GM18867 (cell line): ENCODE data around the gene ERGIC3.

ENCODE experiments used
- ATAC-seq: cut with Tn5 transposase; IDR thresholded peaks from one replicate; pipeline ENCODE4 v1.9.1; 2021; ENCODE audit warnings: mild to moderate bottlenecking, moderate library complexity; ENCODE audit not compliant: unreplicated experiment

ERGIC3 gene

DNA sequence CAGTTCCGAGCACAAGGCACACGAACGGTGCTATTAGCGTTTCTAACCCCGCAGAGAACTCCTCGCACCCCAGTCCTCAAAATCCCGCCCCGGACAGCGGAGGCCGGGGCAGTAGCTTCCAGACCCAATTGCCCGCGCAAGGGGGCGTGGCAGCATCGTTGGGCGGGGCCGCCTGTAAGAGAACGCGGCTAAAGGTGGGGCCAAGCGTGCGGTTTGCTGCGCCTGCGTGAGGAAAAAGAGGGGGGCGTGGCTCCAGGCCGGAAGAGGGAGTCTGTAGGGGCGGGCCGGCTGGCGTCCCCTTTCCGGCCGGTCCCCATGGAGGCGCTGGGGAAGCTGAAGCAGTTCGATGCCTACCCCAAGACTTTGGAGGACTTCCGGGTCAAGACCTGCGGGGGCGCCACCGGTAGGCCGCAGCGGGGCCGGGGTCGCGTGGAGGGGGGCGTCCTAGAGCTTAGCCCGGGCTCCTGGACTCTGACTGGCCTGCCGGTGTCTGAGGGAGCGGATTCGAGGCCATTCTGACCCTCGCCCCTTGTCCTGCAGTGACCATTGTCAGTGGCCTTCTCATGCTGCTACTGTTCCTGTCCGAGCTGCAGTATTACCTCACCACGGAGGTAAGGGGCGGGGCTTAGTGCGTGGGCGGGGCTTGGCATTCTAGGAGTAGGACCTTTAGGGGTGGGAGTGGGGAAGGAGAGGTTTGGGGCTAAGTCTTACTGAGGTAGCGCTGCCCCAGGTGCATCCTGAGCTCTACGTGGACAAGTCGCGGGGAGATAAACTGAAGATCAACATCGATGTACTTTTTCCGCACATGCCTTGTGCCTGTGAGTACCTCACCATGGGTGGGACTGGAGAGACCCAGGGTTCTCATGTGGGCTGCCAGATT, at the start of gene ERGIC3:
Gene ERGIC3 (plus strand): TSS at position 296 of the 880 bp plus-strand sequence. CDS start 20 bp downstream, at position 316.
- ATAC-seq = peak; percentile 93

DNA sequence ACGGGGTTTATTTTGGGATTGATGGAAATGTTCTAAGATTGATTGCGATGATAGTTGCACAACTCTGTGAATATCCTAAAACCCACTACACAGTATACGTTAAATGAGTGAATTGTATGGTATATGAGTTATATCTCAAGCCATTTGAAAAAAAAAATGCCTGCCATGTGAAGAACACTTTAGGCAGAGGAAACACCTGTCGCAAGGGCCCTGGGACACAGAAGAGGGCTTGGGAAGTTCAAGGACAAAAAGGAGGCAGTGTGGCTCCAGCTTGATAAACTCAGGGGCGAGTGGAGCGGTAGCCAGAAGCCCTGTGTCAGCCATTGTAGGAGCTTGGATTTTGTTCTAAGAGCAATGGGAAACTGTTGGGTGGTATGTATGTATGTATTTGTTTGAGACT, 49.5 kb upstream of the ERGIC3 start:
- ATAC-seq = no peak

DNA sequence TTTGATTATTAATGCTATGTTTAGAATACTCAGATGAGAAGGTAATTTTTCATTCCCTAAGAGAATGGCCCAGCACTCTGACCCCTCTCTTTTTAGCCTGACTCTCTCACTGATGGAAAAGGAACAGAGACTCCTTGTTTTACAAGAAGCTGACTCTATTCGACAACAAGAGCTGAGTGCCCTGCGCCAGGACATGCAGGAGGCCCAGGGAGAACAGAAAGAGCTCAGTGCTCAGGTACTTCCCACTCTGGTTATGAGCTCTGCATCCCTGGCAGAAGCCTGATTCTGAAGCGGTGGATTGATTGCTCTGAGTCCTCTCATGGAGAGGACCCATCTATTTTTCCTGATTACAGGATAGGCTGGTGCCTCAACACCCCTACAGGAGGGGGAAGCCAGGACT, 45.4 kb upstream of the ERGIC3 start:
- ATAC-seq = no peak

DNA sequence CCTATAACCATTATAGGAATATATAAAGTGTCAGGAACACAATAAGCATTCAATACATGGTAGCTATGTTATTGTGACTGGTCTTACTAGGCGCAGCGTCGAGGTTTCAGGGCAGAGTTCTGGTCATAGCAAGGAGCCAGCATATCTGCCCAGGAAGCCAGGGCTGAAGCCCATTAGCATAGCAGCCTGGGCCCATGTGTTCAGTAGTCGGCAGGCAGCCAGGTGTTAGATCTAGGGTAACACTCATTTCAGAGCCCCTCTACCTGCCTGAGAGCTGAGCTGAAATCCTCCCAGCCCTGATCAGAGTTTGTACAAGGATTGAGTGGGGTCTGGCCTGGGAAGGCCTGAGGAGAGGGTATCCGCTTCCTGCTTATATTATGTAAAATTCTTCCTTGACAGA, 44.6 kb upstream of the ERGIC3 start:
- ATAC-seq = no peak

- no peak for ATAC-seq
Measured at GRCh38 chr20:35497780-35498189, 44.1 kb upstream of the ERGIC3 start.

- ATAC-seq = no peak
Measured at GRCh38 chr20:35499271-35499670, 42.6 kb upstream of the ERGIC3 start.

- no peak for ATAC-seq
Measured at GRCh38 chr20:35502352-35502751, 39.5 kb upstream of the ERGIC3 start.

GRCh38 chr20:35503281-35503680, 38.6 kb upstream of the ERGIC3 start:
- ATAC-seq = no peak

DNA sequence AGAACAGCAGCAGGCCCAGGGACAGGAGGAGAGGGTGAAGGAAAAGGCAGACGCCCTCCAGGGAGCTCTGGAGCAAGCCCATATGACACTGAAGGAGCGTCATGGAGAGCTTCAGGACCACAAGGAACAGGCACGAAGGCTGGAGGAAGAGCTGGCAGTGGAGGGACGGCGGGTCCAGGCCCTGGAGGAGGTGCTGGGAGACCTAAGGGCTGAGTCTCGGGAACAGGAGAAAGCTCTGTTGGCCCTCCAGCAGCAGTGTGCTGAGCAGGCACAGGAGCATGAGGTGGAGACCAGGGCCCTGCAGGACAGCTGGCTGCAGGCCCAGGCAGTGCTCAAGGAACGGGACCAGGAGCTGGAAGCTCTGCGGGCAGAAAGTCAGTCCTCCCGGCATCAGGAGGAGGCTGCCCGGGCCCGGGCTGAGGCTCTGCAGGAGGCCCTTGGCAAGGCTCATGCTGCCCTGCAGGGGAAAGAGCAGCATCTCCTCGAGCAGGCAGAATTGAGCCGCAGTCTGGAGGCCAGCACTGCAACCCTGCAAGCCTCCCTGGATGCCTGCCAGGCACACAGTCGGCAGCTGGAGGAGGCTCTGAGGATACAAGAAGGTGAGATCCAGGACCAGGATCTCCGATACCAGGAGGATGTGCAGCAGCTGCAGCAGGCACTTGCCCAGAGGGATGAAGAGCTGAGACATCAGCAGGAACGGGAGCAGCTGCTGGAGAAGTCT, 37.9 kb upstream of the ERGIC3 start:
- no peak for ATAC-seq

DNA sequence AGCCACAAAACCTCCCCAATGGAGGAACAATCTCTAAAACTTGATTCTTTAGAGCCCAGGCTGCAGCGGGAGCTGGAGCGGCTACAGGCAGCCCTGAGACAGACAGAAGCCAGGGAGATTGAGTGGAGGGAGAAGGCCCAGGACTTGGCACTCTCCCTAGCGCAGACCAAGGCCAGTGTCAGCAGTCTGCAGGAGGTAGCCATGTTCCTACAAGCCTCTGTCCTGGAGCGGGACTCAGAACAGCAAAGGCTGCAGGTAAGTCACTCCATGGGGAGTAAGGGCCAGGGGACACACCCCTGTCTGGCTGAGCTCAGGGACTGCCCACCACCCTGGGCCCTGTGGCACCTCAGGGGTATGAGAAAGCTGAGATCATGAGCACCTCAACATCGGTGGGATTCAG, 37.1 kb upstream of the ERGIC3 start:
- ATAC-seq = no peak

- no peak for ATAC-seq
Measured at GRCh38 chr20:35506179-35506578, 35.7 kb upstream of the ERGIC3 start.

- ATAC-seq = no peak
Measured at GRCh38 chr20:35506872-35507638, 34.8 kb upstream of the ERGIC3 start.

DNA sequence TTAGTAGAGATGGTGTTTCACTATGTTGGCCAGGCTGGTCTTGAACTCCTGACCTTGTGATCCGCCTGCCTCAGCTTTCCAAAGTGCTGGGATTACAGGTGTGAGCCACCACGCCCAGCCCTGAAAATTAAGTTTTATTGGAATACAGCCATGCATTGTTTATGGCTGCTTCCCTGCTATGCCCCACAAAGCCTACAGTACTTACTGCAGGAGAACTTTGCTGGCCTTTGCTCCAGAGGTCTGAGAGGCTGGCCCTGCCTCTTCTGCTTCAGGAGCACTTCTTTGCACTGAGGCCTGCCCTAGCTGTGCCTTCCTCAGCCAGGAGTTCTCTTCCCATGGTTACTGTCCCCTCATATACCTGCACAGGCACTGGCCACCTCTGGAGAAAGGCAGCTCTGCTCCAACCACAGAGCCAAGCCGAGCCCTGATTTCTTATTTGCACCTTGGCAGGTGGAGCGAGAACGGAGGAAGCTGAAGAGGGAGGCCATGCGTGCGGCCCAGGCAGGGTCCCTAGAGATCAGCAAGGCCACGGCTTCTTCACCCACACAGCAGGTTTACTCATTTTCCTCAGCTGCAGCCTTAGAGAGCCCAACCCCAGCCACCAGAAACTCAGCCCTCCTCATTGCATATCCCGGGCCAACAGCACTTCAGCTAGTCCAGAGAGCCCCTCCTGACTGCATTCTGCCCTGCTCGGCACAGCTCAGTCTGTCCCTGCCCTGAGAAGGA, 33.2 kb upstream of the ERGIC3 start:
- ATAC-seq = no peak

GRCh38 chr20:35510951-35511735, 30.7 kb upstream of the ERGIC3 start:
- ATAC-seq = no peak

- ATAC-seq = no peak
Measured at GRCh38 chr20:35511814-35512420, 30.0 kb upstream of the ERGIC3 start.

DNA sequence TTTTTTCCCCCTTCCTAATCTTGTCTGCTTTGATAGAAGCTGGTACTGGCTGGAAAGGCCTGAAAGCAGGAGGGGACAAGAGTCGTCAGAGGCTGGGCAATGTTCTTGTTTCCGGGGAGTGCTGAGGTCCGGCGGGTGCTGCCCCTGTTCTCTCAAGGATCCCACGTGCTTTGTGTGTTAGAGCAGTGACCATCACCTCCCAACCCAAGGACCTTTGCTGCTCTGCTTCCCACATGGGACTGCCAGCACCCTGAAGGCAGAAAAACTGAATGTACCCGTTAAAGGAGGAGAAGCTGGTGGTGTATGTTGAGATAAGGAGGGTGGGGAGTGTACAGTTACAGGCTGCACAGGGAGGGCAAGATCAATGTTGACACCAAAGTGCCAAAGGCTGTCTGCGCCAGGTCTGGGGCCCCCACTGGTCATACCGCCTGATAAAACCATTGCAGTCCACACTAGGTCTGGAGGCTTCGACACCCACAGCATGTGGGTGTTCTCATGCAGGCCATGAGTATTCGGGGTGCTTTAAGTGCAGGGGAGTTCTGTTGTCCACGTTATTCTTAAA, 27.4 kb upstream of the ERGIC3 start:
- no peak for ATAC-seq

DNA sequence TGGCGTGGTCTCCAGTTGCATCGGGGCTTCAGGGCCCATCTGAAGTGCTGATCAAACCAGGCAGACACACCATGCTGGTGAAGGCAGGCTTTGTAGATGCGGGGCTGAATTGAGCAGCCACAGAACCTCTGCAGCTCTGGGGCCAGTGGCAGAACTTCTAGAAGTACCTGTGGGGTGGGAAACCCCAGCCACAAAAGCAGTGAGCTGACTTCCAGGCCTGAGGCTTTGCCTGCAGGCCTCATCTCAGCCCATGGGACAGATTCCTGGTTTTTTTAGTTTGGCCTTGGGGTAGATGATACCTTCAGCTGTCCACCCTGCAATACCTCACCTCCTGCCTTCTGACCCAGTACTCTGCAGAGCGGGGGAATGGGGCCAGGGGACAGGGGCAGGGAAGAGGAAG, 26.5 kb upstream of the ERGIC3 start:
- ATAC-seq = no peak

- ATAC-seq = no peak
Measured at GRCh38 chr20:35515949-35516645, 25.8 kb upstream of the ERGIC3 start.

DNA sequence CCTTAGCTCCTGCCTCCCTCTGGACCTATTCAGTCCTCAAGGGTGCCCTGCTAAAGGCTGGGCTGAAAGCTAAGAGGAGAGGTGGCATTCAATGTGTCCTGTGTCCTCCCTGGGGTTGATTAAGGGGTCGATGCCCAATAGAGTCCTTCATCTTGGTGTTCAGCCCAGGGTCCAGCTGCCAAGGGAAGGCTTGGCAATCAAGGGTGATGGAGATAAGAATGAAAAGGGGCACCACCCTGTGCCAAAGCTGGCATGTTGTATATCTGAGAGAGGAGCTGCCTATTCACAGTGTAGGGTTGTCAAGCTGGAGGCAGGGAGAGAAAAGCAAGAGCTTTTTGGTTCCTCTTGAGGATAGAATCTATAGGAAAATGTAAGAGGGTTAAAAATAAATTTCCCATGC, 24.8 kb upstream of the ERGIC3 start:
- ATAC-seq = no peak
